NCI-H2107 (cell line): ENCODE results near the gene KIAA2012.

Source experiments
- DNase-seq: peaks from one replicate; lab custom pipeline; 2025; lab: John Stamatoyannopoulos, UW

KIAA2012 gene

GRCh38 chr2:202084265-202084664, 11.2 kb downstream of the KIAA2012 start:
- DNase-seq = peak; percentile 67

- no peak for DNase-seq
Measured at GRCh38 chr2:202088777-202089176, 15.7 kb downstream of the KIAA2012 start.

DNA sequence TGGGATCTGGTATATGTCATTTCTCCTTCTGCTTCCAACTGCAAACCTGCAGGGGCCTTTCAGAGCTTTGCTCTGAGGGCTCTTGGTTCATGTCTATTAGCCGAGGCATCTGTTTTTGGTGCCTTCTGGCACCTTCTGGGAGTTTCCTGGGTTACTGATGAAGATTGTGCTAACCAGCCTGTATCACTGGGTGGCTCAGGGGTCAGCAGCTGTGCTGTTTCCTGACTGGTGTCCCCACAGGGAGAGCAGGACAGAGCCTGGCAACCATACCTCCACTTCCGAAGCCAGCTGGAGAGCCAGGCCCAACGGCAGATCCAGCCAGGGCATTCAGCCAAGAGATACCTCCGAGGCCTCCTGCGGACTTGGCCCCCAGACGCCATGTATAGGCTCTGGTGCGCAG, 17.5 kb downstream of the KIAA2012 start:
- DNase-seq = no peak

- DNase-seq = no peak
Measured at GRCh38 chr2:202091476-202091875, 18.4 kb downstream of the KIAA2012 start.

DNA sequence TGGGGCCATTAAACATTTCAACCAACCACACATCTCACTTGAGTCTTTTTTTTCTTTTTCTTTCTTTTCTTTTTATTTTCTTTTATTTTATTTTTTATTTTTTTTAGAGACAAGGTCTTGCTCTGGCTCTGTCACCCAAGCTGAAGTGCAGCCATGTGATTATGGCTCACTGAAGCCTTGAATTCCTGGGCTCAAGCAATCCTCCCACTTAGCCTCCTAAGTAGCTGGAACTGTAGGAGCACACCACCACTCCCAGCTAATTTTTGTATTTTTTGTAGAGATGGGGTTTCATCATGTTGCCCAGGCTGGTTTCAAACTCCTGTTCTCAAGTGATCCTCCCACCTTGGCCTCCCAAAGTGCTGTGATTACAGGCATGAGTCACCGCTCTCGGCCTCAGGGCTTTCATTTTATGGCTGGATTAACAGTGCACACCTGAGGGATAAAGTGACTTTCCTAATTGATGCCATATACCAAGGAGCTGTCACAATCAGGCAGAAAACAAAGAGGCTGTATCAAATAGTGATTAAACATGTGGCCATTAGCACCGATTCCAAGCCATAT, 21.5 kb downstream of the KIAA2012 start:
- DNase-seq = no peak

DNA sequence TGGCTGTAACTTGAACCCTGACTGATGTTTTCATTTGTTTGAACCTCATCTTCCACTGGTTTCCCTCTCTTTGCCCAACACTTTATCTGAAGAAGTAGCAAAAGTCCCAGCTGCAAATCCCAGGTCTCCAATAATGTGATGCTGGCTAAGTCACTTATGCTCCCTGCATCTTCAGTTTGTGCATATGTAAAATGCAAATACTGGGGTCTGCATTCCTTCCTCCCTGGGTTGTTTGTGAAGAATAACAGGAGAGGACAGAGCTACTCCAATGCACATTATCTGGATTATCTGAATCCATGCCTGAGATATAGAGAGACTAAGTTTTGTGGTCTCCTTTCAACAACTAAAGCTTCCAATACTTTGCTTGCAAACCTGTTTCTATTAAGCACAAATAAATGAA, 22.2 kb downstream of the KIAA2012 start:
- DNase-seq = no peak

DNA sequence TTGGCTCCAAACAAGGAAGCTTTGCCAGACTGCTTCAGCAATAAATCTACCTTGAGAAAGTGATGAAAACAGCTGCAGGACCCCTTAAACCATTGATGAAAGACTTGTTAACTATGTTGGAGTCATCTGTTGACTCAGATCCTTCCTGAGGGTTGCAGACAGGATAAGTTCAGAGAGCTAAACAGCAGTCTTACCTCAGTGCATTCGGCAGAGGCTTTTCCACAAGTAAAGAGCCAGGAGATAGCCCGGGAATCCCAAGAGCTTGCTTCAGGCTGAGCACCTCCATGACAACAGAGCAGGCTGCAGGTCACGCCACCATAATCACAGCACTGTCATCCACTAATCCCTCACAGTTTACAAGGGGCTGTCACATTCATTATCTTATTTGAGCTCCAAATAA, 23.7 kb downstream of the KIAA2012 start:
- no peak for DNase-seq

- no peak for DNase-seq
Measured at GRCh38 chr2:202098291-202098690, 25.2 kb downstream of the KIAA2012 start.

GRCh38 chr2:202099515-202099914, 26.5 kb downstream of the KIAA2012 start:
- DNase-seq = no peak

- DNase-seq = no peak
Measured at GRCh38 chr2:202100176-202100575, 27.1 kb downstream of the KIAA2012 start.

DNA sequence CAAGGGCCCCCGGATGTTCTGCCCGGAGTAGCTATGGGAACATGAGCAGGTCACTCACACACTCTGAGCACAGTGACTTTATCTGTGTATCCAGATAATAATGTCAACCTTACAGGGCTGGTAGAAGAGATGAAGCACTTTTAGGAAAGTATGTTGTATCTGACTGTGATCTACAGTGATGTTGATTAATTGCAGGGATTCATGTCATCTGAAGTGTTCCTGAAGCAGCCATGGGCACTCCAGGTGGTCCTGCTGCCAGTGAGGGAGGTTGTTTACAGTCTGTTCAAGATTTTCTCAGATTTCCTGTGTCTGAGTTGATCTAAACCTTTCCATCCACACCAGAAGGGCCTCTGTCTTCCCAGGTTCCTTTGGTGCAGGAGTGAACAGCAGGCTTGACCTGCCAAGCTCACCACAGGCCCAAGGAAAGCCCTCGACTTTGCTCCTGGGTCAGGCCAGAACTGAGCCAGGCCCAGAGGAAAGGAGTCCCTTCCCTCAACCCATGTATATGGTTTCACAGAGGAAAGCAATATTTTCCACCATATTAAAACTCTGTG, 28.0 kb downstream of the KIAA2012 start:
- no peak for DNase-seq

DNA sequence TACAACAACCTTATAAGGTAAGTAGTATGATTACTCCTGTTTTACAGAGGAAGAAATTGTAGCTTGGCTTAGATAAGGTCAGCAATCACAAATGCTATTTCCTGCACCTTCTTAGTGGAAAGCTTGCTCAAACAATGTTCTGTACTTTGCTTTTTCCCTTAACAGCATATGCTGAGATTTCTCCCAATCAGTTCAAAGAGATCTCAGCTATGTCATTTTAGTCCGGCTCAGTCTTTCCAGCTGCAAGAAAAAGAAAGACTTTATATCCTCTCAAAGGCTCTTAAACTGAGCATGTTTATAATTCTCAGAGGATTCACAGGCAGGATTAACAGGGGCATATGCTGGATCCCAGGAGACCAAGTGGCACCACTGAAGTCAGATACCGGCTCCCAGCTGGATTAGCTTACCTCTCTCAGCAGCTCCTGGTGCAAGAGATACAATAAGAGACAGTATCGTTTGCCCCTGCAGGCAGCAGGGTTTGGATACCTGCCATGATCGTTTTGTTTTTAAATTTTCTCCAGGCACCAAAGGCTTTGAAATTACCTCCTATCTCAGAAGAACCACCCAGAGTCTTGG, 29.5 kb downstream of the KIAA2012 start:
- peak; percentile 20 for DNase-seq

- DNase-seq = no peak
Measured at GRCh38 chr2:202104286-202104870, 31.3 kb downstream of the KIAA2012 start.

DNA sequence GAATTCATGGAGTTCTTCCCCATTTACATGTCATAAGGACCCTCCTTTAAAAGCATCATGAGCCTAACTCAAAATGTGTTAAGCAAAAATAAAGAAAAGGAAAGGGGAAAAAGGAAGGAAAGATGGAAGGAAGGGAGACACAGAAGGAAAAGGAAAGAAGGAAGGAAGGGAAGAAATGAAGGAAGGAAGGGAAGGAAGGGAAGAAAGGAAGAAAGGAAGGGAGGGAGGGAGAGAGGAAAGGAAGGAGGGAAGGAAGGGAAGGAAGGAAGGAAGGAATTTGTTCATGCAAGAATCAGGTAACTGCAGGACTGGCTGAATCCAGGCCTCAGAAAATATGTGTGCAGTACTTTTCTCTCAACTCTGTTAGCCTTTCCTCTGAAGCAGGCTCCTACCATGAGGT, 32.0 kb downstream of the KIAA2012 start:
- DNase-seq = no peak

- DNase-seq = no peak
Measured at GRCh38 chr2:202108345-202108744, 35.3 kb downstream of the KIAA2012 start.

DNA sequence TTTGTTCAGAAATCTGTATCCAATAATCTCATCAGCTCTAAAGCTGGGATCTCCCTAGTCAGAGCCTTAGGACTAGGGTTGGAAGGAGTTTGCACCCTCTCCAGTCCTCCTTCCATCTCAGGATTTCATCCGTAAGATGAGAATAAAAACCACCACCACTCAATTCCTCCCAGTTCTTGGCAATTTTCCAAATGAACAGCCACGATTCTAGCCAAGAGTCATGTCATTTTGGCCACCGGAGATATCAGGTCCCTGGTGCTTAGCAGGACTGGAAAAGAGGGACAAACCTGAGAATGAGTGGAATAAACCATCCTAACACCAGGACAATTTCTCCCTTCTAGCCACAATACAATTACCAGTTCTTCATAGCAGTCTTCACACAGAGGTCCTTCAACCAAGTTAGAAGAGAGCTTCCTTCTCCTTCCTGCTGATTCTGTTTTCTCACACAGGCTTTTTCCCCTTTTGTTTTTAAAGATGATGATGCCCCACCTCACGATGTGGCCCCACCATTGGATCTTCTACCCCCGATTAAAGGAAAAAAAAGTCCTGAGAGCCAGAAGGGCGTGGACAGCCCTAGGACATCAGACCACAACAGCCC, 36.2 kb downstream of the KIAA2012 start:
- DNase-seq = no peak

DNA sequence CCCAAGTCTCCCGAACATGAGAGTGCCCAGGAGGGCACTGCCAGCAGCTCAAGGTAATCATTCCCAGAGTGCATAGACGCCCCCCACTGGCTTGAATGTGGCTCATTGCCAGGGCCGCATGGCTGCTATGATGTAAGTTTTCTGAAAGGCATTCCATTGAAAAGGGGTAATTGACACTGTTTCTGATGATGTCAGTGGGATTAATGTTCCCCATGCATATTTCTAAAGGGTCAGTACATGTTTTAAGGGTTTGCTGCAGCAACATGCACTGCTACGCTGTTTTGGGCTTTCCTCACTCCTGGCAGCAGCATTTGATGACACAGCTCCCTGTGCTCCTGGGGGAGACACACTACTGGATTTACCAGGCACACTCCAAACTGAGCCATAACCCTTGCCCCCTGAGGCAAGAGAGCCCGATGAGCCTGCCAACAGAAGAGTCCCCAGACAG, 36.7 kb downstream of the KIAA2012 start:
- DNase-seq = no peak

- DNase-seq = no peak
Measured at GRCh38 chr2:202110491-202110890, 37.4 kb downstream of the KIAA2012 start.

- no peak for DNase-seq
Measured at GRCh38 chr2:202112041-202112440, 39.0 kb downstream of the KIAA2012 start.

GRCh38 chr2:202113571-202114142, 40.6 kb downstream of the KIAA2012 start:
- no peak for DNase-seq

DNA sequence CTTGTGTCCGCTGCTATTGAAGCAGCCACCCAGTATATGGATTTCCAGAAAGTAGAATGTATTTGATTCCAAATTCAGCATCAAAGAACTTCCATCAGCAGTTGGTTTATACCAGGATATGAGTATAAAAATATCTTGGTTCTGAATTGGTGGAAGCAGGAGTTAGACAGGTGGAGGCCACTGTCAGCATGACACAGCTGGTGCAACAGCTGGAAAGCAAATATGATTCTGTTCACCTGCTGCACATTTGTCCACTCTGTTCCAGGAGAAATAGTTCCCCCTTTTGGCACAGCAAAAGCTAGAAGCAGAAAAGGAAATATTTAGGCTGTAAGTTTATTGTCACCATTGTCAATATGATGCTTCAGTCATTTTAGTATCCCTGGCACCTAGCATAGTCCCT, 41.2 kb downstream of the KIAA2012 start:
- DNase-seq = no peak

GRCh38 chr2:202114795-202115194, 41.7 kb downstream of the KIAA2012 start:
- DNase-seq = no peak

GRCh38 chr2:202115479-202115971, 42.5 kb downstream of the KIAA2012 start:
- no peak for DNase-seq
